ENCODE data around the gene PPM1E.

Gene PPM1E

GRCh38 chr17:58997756-58998553 lies 242.3 kb downstream of the PPM1E start:
- peaks cover 65% of the 10 kb centered on the region for H3K4me1 ChIP-seq (ENCODE audit: control insufficient read depth, low read length)
- no peak overlapping the region for H3K27ac ChIP-seq (ENCODE audit: low read depth, low read length)
- H3K4me3 ChIP-seq (ENCODE audit: low read length) = no peak overlapping the region
- H3K79me2 ChIP-seq (ENCODE audit: control insufficient read depth, low read length) = peaks cover 3% of the 10 kb centered on the region
- H3K27me3 ChIP-seq (ENCODE audit: control insufficient read depth, low read length) = no peaks in the 10 kb centered on the region
- TF ChIP-seq EZH2phosphoT487 (IDR thresholded peaks at IDR 0.05; ENCODE audit: borderline replicate concordance, low read length) (no peak), CTCF (IDR thresholded peaks at IDR 0.05; ENCODE audit: low read depth, low read length, poor library complexity, severe bottlenecking) (no peak)
- H3F3A ChIP-seq (ENCODE audit: control insufficient read depth, insufficient read depth) = peaks cover 29% of the 10 kb centered on the region
- no peaks in the 10 kb centered on the region for H3K9me3 ChIP-seq (ENCODE audit: control insufficient read depth, insufficient read depth, low read length)
- H4K20me1 ChIP-seq (ENCODE audit: control insufficient read depth, insufficient read depth, low read depth, low read length) = no peaks in the 10 kb centered on the region
- H3K4me2 ChIP-seq (ENCODE audit: low read length) = peak overlapping the region; percentile 18; the same call in 1 of the 2 replicates
- H3K9me2 ChIP-seq (replicated peaks; ENCODE audit: control insufficient read depth, low read length) = no peaks in the 10 kb centered on the region
- H3K36me3 ChIP-seq (ENCODE audit: control insufficient read depth, low read length) = peaks cover 33% of the 10 kb centered on the region

- Histone ChIP-seq H3K27me3 (ENCODE audit: control insufficient read depth, low read length) (no peaks in the 10 kb centered on the region), H3K9me2 (replicated peaks; ENCODE audit: control insufficient read depth, low read length) (no peaks in the 10 kb centered on the region), H3K79me2 (ENCODE audit: control insufficient read depth, low read length) (peaks cover 6% of the 10 kb centered on the region), H3K27ac (ENCODE audit: low read depth, low read length) (no peak overlapping the region), H4K20me1 (ENCODE audit: control insufficient read depth, insufficient read depth, low read depth, low read length) (no peaks in the 10 kb centered on the region), H3K4me2 (ENCODE audit: low read length) (no peak overlapping the region), H3K36me3 (ENCODE audit: control insufficient read depth, low read length) (peaks cover 30% of the 10 kb centered on the region), H3K9me3 (ENCODE audit: control insufficient read depth, insufficient read depth, low read length) (no peaks in the 10 kb centered on the region), H3K4me3 (ENCODE audit: low read length) (no peak overlapping the region), H3K4me1 (ENCODE audit: control insufficient read depth, low read length) (peaks cover 66% of the 10 kb centered on the region), H3F3A (ENCODE audit: control insufficient read depth, insufficient read depth) (peaks cover 34% of the 10 kb centered on the region)
- TF ChIP-seq EZH2phosphoT487 (IDR thresholded peaks at IDR 0.05; ENCODE audit: borderline replicate concordance, low read length) = no peak
These were observed 243.2 kb downstream of the PPM1E start for GRCh38 chr17:58998871-58999270.

GRCh38 chr17:58999500-58999899 lies 243.8 kb downstream of the PPM1E start:
- H4K20me1 ChIP-seq (ENCODE audit: control insufficient read depth, insufficient read depth, low read depth, low read length) = no peaks in the 10 kb centered on the region
- H3K9me2 ChIP-seq (replicated peaks; ENCODE audit: control insufficient read depth, low read length) = no peaks in the 10 kb centered on the region
- peak overlapping the region; percentile 37 for H3K4me2 ChIP-seq (ENCODE audit: low read length)
- H3K4me1 ChIP-seq (ENCODE audit: control insufficient read depth, low read length) = peaks cover 70% of the 10 kb centered on the region
- no peak overlapping the region for H3K4me3 ChIP-seq (ENCODE audit: low read length)
- peak overlapping the region; percentile 27; the same call in 1 of the 2 replicates for H3K27ac ChIP-seq (ENCODE audit: low read depth, low read length)
- H3F3A ChIP-seq (ENCODE audit: control insufficient read depth, insufficient read depth) = peaks cover 34% of the 10 kb centered on the region
- peaks cover 29% of the 10 kb centered on the region for H3K36me3 ChIP-seq (ENCODE audit: control insufficient read depth, low read length)
- H3K9me3 ChIP-seq (ENCODE audit: control insufficient read depth, insufficient read depth, low read length) = no peaks in the 10 kb centered on the region
- no peaks in the 10 kb centered on the region for H3K27me3 ChIP-seq (ENCODE audit: control insufficient read depth, low read length)
- H3K79me2 ChIP-seq (ENCODE audit: control insufficient read depth, low read length) = peaks cover 8% of the 10 kb centered on the region
- TF ChIP-seq EZH2phosphoT487 (IDR thresholded peaks at IDR 0.05; ENCODE audit: borderline replicate concordance, low read length) (no peak), CTCF (IDR thresholded peaks at IDR 0.05; ENCODE audit: low read depth, low read length, poor library complexity, severe bottlenecking) (no peak)

GRCh38 chr17:59000022-59000421 lies 244.4 kb downstream of the PPM1E start:
- TF ChIP-seq EZH2phosphoT487 (IDR thresholded peaks at IDR 0.05; ENCODE audit: borderline replicate concordance, low read length) (no peak), CTCF (IDR thresholded peaks at IDR 0.05; ENCODE audit: low read depth, low read length, poor library complexity, severe bottlenecking) (no peak)
- H3K4me1 ChIP-seq (ENCODE audit: control insufficient read depth, low read length) = peaks cover 74% of the 10 kb centered on the region
- H3K4me2 ChIP-seq (ENCODE audit: low read length) = peak overlapping the region; percentile 75
- H3K79me2 ChIP-seq (ENCODE audit: control insufficient read depth, low read length) = peaks cover 8% of the 10 kb centered on the region
- H3K27ac ChIP-seq (ENCODE audit: low read depth, low read length) = peak overlapping the region; percentile 90
- no peak overlapping the region for H3K4me3 ChIP-seq (ENCODE audit: low read length)
- no peaks in the 10 kb centered on the region for H3K27me3 ChIP-seq (ENCODE audit: control insufficient read depth, low read length)
- peaks cover 34% of the 10 kb centered on the region for H3F3A ChIP-seq (ENCODE audit: control insufficient read depth, insufficient read depth)
- no peaks in the 10 kb centered on the region for H3K9me2 ChIP-seq (replicated peaks; ENCODE audit: control insufficient read depth, low read length)
- H4K20me1 ChIP-seq (ENCODE audit: control insufficient read depth, insufficient read depth, low read depth, low read length) = no peaks in the 10 kb centered on the region
- no peaks in the 10 kb centered on the region for H3K9me3 ChIP-seq (ENCODE audit: control insufficient read depth, insufficient read depth, low read length)
- H3K36me3 ChIP-seq (ENCODE audit: control insufficient read depth, low read length) = peaks cover 29% of the 10 kb centered on the region

All from DOHH2 (cell line).